Fibroblast of gingiva (primary cell): ENCODE data around the gene PSMG1.
"Not testable (repeated sequence)": the region's sequence is repeated elsewhere in the genome, so short reads cannot be mapped to it uniquely, and the experiment has no call there.

Experiments
- DNase-seq: peaks from one replicate; pipeline ENCODE4 v3.0.0-alpha.2; 2011; ENCODE audit warnings: low read depth

Gene PSMG1

DNA sequence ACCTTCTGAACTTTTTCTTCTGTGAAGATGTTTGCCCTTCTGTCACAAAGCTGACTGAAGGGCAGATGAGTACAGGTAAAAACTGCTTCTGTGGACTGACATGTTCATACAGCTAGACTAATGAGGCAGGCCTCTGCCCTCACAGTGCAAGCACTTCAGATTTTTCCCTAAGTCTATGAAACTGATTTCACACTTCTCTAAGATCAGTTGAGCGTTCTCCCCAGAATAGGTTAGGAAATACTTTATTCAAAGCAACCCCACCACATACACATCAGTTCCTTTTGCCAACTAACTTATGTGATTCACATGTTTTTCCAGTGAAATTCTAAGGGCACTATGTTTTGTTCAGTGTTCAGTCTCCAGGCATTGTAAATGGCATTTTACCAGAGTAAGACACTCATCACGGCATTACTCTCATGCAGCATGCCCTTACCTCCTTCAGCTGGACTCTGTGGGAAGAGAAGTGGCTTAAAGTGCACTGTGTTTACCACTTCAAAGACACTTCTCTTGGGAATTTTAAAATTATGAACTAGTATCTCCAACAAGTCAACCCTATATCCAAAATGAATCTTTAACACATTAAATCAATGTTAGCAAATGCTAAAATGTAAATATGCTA, 5.4 kb upstream of the PSMG1 start:
- DNase-seq: no peak

DNA sequence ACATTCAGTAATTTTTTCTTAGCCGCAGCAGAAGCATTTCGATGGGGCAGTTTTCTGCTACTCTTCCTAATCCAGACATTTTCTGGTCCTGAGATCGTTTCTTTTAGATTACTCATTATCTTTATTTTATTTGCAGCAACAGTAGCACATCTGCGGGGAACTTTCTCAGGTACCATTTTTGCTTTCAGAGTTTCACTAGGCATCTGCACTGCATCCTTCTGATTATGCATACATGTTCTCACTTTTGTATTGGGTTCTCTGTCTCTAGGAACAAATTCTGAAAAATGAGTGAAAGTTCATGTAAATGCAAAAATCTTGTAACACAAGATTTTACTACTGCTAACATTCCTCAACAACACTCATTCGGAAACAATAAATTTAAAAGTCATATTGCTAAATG, 3.9 kb upstream of the PSMG1 start:
- no peak for DNase-seq

DNA sequence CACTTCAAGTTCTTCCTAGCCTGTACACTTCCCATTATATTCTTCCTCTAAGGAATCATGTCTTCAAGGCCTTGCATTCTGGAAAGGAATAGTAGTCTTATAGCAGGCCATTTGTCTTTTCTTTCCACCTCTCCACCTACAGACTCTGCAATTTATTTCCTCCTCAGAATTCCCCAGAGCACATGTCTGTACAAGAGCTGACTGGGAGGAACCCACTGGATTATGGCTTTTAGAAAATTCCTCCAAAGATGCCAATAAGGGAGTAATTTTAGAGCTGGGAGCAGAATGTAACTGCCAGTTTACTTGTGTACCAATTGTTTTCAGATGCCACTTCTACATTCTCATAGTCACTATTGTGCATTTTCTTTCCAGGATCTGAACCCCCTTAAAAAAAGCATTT, 3.4 kb upstream of the PSMG1 start:
- no peak for DNase-seq

GRCh38 chr21:39185157-39185556, 1.9 kb upstream of the PSMG1 start:
- no peak for DNase-seq

DNA sequence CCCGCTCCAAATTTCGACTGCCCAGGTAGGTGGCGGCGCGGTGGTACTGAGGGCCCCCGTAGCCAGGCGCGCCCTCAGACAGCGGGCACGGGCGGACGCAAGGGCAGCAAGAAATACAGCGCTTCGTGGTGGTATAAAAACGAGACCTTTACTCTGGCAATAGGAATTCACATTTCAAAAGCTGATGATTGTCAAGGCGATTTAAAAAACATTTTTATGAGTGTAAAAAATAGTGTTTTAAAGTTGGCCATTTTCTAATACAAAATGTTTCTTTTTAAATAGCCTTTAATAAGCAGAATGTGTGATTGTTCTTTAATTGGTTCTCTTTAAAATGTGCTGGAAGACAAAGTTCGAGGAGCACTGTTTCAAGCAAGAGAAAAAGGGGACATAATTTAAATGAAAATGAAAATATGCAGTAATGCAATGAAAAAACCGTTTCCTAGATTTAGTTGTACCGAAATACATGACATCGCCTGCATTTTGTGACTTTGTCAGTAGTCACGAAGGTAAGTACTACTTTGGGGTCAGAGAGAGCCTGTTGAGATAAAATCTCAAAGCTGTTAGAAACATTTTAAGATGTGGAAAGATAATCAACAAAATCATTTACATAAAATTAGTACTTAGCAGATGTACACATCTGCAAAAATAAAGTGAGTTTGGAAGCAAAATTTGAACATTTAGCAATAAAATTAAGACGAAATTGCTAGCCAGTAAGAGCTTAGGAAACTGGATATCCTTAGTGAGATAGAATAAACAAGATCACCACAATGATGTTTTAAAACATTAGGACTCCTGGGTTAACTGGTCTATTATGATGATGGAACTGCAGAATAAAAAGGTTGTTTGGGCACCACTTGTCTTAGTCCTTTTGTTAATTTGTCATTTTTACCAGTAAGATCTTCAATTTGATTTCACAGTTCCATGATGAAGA, 1.1 kb upstream of the PSMG1 start:
- DNase-seq: no peak

DNA sequence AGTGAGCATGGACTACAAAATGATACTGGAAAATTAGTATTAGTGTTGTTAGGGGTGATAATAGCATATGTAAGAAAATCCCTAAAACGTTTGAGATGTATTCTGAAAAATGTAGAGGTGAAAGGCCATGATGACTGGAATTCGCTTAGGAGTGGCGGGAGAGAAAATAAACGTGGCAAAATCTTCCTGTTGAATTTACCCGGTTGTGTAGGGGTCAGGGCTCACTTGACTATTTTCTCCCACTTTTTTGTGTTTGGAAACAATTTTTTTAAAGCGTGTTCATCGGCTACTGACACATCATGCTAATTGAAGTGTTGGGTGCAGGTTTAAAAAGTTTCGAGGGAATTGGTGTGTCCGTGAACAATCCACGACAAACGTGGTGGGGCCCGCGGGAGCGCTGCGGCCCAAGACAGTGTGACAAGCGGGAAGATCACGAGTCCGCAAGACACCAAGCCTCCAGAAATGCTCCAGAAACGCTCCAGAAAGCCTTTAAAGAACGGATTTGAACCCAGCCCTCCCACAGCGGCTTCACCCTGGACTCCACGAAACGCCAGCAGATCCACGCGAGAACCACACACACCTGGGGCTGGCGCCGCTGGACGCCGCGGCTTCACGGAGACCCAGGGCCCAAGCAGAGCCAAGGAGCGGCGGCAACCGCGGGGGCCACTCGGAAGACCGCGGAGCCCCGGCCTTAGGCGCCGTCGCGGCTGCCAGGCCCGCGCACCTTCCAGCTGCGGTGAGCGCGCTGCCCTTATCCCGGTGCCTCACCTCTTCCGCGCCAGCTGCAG, 573 bp downstream of the PSMG1 start:
- no peak for DNase-seq

DNA sequence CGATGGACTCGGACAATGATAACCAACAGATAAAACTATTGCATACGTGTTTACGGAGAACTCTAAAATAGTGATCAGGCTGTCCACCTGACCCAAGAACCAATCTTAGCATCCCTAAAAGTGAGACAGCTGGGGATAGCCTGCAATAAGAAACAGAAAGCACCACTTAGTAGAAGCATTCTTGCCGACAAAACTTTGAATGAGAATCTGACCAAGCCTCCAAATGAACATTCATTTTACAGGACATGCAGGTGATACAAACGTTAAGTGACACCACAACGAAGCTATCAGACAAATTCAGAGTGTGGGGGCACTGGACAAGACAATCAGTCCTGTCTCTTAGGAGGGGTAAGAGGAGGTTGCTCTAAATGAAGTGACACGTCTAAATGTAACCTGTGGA, 1.2 kb downstream of the PSMG1 start:
- DNase-seq: no peak

DNA sequence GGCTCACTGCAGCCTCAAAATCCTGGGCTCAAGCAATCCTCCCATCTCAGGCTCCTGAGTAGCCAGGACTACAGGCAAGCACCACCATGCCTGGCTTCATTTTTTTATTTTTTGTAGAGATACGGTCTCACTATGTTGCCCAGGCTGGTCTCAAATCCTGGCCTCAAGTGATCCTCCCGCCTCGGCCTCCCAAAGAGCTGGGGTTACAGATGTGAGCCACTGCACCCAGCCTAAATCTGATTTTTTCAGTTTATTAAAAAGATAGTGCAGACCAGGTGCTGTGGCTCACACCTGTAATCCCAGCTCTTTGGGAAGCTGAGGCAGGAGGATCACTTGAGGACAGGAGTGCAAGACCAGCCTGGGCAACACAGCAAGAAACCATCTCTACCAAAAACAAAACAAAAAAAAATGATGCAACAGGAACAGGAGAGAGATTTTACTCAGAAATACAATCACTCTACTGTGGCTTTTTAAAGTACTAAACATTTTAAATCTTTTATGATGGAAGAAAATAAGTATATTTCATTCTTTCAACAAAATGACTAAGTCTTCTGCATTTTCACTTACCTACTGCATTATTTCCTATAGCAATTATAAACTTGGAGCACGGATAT, 1.9 kb downstream of the PSMG1 start:
- no peak for DNase-seq

DNA sequence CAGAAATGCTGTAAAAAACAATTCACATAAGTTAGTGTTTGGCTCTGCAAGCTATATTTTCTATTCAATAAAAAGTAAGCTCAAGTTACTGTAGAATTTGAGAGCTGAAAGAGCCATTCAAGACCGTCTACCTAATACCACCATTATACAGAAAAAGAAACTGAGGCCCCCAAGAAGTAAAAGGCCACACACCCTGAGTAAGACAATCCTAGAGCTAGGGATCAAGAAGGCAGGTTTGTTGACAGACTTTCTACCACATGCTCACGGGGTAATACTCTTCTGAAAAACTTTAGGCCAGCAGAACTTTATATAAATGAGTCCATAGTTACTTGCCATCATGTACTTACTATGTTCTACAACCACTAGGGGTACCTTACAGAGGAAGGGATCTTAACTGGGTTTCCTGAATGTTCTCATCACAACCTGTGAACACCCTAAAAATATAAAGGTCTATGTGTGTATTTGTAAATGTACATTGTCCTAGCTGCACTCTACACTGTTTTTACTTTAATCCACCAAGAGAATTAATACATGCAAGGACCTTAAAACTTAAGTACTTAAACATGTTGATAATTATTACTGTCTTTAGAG, 2.7 kb downstream of the PSMG1 start:
- no peak for DNase-seq

DNA sequence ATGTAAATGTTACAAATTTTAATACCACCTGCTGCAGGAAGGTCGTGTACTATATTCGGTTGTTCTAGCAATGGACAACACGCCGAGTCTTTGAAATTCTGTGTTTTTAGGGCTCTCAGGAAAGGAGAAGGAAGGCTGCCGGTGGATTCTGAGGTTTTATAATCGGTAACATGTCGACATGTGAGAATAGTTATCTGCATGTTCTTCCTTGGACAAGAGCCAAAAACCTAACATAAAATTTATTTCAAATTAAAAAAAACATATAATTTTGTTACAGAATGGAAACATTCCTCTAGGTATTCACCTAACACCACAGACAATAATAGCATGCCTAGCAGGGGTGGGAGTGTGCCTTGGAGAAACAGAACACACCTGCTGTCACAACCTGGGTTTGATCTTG, 4.8 kb downstream of the PSMG1 start:
- no peak for DNase-seq

DNA sequence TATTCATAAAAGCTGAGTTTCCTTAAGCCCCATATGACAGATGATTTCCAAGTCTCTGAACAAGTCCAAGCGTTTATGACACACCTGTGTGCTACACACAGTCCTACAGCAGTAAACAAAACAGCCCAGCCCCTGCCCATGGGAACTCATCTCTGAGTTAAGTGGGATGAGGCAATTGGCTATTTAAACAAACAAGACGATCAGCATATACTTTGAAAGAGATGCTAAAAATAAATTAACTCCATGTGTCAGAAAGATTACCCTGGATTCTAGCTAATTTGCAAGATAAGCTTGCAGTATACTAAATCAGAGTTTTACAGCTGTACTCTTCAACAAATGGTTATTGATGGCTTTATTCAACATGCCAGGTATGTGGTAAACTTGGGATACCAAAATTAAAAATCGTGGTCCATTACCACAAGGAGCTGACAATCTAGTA, 7.0 kb downstream of the PSMG1 start:
- peak; percentile 38 for DNase-seq

- no peak for DNase-seq
Measured at GRCh38 chr21:39175665-39176064, 7.6 kb downstream of the PSMG1 start.

DNA sequence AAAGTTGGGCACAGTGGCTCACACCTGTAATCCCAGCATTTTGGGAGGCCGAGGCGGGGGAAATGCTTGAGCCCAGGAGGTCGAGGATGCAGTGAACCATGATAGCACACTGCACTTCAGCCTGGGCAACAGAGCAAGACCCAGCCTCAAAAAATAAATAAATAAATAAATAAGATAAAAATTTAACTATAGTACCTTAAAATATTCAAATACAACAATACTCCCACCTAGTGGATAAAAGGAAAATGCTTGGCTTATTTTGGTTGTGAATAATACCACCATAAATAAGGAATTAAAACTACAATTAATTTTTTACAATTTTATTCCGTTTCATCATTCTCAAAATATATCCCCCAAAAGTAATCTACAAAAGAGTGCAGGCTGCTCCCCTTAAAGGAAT, 8.1 kb downstream of the PSMG1 start:
- no peak for DNase-seq

GRCh38 chr21:39173716-39174680, 9.3 kb downstream of the PSMG1 start:
- no peak for DNase-seq

GRCh38 chr21:39169906-39170305, 13.3 kb downstream of the PSMG1 start:
- DNase-seq: no peak

- peak; percentile 52 for DNase-seq
Measured at GRCh38 chr21:39168800-39169199, 14.5 kb downstream of the PSMG1 start.

GRCh38 chr21:39164523-39164922, 18.7 kb downstream of the PSMG1 start:
- no peak for DNase-seq

DNA sequence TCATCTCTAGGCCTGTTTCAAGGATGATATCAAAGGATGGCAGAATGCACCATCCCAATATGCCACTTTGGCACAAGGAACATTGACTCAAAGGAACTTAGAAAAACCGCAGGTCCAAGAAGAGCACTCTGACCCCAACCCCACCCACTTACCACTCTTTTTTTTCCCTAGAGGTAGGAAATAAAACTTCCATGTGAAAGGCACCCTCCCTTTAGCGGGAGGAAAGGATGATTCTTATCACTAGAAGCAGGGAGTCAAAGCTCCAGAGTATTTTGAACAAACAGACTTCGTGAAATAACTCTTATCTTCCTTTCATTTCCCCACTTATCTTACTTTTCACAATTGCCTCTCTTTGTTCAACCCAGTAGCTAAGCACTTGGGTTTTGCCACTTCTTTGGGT, 22.2 kb downstream of the PSMG1 start:
- no peak for DNase-seq

- no peak for DNase-seq
Measured at GRCh38 chr21:39159342-39160063, 23.7 kb downstream of the PSMG1 start.

DNA sequence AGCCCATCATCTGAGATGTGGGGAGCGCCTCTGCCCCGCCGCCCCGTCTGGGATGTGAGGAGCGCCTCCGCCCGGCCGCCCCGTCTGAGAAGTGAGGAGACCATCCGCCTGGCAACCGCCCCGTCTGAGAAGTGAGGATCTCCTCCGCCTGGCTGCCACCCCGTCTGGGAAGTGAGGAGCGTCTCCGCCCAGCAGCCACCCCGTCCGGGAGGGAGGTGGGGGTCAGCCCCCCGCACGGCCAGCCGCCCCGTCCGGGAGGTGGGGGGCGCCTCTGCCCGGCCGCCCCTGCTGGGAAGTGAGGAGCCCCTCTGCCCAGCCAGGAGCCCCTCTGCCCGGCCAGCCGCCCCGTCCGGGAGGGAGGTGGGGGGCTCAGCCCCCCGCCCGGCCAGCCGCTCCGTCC, 26.0 kb downstream of the PSMG1 start:
- DNase-seq: not testable (repeated sequence)
